Epidermal melanocyte (primary cell): Measurements from ENCODE around the gene LYPD5.

Experiments
- DNase-seq: peaks from one replicate; pipeline ENCODE4 v3.0.0; 2011; ENCODE audit warnings: low spot score; ENCODE audit not compliant: insufficient read length

The LYPD5 gene

GRCh38 chr19:43752287-43752875 lies 49.9 kb downstream of the LYPD5 start:
- DNase-seq: no peak

DNA sequence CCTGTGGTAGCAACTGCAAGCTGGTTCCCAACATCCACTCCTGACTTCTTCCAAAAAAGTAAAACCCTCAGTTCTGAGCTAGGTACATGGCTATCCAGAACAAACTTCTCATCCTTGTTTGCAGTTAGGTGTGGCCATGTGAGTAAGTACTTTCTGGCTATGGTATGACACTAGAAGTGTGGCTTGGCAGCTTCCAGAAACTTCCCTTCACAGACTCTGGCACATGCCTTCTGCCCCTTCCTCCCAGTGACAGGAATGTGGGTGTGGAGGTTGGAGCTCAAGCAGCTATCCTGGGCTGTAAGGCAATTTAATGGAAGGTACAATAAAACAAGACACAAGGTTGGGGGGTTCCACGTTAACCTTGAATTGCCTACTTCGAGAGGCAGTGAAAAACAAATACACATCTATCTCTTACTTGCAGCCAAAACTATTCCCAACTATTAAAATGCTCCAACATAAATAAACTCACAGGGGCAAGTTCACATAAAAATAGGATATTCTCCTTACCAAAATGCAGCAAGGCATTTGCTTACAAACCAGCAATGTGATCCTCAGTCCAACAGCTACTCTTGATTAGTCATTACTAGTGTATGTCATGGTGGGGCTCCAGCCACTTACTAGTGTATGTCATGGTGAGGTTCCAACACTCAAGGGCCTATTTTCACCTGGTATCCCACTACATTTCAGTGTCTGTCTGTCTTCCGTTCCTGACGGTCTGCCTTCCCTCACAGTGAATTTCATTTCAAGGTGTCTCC lies 50.6 kb downstream of the LYPD5 start:
- DNase-seq: no peak

DNA sequence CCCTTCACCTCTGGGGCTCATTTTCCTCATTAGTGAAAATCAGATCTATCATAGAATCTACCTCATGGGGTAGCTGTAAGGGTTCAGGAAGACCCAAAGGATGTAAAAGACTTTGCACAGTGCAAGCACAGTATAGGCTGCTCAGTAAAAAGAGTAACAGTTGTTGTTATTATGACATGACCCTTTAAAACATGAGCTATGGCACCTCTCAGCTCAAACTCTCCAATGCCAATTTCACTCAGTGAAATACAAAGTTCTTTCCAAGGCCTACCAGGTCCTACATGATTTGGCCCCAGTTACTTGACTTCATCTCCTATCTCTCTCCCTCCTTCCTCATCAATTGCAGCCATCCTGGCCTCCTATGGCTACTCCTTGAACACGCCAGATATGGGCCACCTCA lies 52.3 kb downstream of the LYPD5 start:
- DNase-seq: no peak

DNA sequence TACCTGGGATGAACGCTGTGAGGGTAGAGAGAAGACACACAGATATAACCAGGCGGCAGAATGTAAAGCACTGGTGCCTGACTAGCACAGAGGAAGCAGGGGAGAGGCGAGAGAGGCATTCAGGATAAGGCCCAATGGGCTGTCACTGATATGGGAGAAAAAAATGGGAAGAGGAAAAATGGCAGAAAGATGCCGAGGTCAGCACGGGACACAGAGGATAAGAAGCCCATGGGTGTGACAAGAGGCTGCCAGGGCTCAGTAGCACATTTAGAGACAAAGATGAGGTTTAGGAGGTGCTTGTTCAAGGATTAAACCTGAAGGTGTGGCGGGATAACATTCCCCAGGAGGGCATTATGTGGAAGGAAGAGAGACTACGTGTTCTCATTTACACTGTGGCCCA lies 53.1 kb downstream of the LYPD5 start:
- DNase-seq: no peak

GRCh38 chr19:43748685-43749084 lies 53.6 kb downstream of the LYPD5 start:
- DNase-seq: no peak

- no peak for DNase-seq
Observed at GRCh38 chr19:43748205-43748594, 54.0 kb downstream of the LYPD5 start.

DNA sequence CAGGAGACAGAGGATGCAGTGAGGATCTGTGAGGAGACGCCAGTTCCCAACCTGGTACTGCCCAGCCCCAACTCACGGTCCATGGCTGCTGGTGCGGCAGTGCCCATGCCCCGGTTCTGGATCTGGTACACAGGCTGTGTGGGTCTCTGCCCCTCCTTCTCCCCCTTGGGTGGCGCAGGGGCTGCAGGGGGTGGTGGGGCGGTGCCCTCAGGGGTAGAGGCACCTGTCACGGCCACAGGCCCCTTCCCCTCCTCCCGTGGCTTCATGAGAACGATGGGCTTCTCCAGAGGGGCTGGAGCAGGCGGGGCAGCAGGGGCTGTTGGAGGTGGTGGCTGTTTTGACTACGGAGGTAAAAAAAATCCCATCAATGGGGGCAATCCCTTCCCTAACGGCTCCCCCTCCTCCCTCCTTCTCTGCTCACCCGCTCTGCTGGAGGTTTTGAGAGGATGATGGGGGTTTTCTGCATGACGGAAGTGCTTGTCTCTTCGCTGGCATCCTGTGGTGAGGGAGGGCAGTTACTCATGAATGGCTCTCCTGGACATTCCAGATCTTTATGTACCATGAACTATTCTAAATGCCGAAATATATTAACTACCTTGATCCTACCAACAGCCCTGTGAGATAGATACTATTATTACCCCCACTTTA lies 54.6 kb downstream of the LYPD5 start:
- DNase-seq: no peak
